ENCODE results near the gene TICAM1.

TICAM1 gene

DNA sequence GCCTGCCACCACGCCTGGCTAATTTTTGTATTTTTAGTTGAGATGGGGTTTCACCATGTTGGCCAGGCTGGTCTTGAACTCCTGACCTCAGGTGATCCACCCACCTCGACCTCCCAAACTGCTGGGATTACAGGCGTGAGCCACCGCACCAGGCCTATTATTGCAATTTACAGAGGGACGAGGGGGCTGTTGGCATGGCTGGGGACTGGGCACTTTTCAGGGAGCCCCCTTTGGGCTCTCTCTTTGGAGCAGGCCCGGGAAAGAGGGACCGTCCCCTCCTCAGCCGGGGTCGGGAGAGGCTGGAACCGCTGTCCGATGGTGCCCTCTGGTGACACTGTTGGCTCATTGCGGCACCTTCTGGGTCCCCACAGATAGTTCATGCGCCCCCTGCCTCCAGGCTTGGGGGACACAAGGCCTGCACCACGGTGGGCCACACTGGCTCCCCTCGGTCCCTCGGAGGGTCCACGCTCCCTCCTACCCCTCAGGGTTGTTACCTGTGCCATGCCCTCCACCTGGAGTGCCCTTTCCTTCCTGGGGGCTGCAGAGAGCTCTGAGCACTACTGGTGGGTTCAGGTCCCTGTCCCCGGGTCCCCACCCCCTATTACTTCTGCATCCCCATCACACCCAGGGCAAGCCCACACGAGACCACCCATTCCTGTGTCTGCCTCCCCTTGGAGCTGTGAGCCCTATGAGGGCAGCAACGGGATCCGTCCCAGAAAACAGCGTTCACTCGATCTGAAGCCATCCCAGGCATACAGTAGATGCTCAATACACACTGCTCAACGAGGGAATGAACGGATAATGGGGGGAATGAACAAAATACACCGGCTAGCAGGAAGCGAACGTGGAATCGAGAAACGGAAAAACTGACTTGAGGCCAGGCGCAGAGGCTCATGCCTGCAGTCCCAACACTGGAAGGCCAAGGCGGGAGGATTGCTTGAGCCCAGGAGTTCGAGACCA, 27.5 kb downstream of the TICAM1 start:
- peak overlapping the region; percentile 6; the same call in 1 of the 2 replicates for H3K4me2 ChIP-seq (ENCODE audit: insufficient read depth, low read length)
- H4K20me1 ChIP-seq (ENCODE audit: insufficient read depth, low read length) = 0 out of 2 replicates have a peak, but pooled peaks cover 5% of the 10 kb centered on the region
- peak; percentile 80 for DNase-seq
- no peaks in the 10 kb centered on the region for H3K27me3 ChIP-seq (ENCODE audit: insufficient read depth, low read length, poor library complexity)
- no peak overlapping the region for H3K9ac ChIP-seq (ENCODE audit: low read depth, low read length)
- peak; percentile 90 for ATAC-seq (ENCODE audit: insufficient read depth, low read depth)
- no peak overlapping the region for H3K27ac ChIP-seq (ENCODE audit: low read length)
- H3K36me3 ChIP-seq (ENCODE audit: insufficient read depth, low read length) = no peaks in the 10 kb centered on the region
- no peaks in the 10 kb centered on the region for H3K9me3 ChIP-seq (ENCODE audit: insufficient read depth, low read length, severe bottlenecking)
- TF ChIP-seq EZH2 (IDR thresholded peaks at IDR 0.05; ENCODE audit: borderline replicate concordance, low read depth, low read length, severe bottlenecking) = no peak
- TF ChIP-seq, protein P1, sequence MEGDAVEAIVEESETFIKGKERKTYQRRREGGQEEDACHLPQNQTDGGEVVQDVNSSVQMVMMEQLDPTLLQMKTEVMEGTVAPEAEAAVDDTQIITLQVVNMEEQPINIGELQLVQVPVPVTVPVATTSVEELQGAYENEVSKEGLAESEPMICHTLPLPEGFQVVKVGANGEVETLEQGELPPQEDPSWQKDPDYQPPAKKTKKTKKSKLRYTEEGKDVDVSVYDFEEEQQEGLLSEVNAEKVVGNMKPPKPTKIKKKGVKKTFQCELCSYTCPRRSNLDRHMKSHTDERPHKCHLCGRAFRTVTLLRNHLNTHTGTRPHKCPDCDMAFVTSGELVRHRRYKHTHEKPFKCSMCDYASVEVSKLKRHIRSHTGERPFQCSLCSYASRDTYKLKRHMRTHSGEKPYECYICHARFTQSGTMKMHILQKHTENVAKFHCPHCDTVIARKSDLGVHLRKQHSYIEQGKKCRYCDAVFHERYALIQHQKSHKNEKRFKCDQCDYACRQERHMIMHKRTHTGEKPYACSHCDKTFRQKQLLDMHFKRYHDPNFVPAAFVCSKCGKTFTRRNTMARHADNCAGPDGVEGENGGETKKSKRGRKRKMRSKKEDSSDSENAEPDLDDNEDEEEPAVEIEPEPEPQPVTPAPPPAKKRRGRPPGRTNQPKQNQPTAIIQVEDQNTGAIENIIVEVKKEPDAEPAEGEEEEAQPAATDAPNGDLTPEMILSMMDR (IDR thresholded peaks at IDR 0.05; ENCODE audit: borderline replicate concordance, extremely low read depth, low read length, poor library complexity, severe bottlenecking) = peak; percentile 96
- H2AFZ ChIP-seq (ENCODE audit: low read depth, low read length) = 0 out of 2 replicates have a peak overlapping the region, but pooled peaks have one; percentile 22
- H3K79me2 ChIP-seq (ENCODE audit: insufficient read depth, low read length) = no peaks in the 10 kb centered on the region
- no peak overlapping the region for H3K4me3 ChIP-seq (ENCODE audit: low read depth in 1 of 2, low read length in 2 of 2)
- no peaks in the 10 kb centered on the region for H3K4me1 ChIP-seq (ENCODE audit: insufficient read depth, low read length)

DNA sequence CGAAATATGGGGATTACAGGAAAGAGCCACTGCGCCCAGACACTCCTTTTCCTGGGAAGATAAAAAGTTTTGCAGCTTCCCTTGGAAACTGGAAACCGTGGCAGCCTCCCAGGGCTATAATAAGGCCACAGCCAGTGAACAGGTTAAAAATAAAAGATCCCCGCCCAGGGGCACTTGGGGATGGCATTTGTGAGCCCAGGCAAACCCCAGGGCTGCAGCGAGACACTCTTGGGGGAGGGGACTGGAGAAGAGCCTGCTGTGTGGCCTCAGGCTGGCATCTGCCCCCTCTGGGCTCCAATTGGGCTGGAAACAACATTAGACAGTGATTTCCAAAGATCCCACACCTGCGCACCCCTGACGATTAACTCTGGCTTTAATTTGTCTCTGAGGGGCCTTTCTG, 28.8 kb downstream of the TICAM1 start:
- no peak overlapping the region for H3K4me3 ChIP-seq (ENCODE audit: low read depth in 1 of 2, low read length in 2 of 2)
- DNase-seq (no peak), ATAC-seq (ENCODE audit: insufficient read depth, low read depth) (no peak)
- H3K36me3 ChIP-seq (ENCODE audit: insufficient read depth, low read length) = peaks cover under 1% of the 10 kb centered on the region; the same call in 1 of the 2 replicates
- H4K20me1 ChIP-seq (ENCODE audit: insufficient read depth, low read length) = peaks cover 9% of the 10 kb centered on the region
- H3K27ac ChIP-seq (ENCODE audit: low read length) = no peak overlapping the region
- no peaks in the 10 kb centered on the region for H3K4me1 ChIP-seq (ENCODE audit: insufficient read depth, low read length)
- TF ChIP-seq, protein P1 (IDR thresholded peaks at IDR 0.05; ENCODE audit: borderline replicate concordance, extremely low read depth, low read length, poor library complexity, severe bottlenecking) = no peak
- no peak for TF ChIP-seq EZH2 (IDR thresholded peaks at IDR 0.05; ENCODE audit: borderline replicate concordance, low read depth, low read length, severe bottlenecking)
- H2AFZ ChIP-seq (ENCODE audit: low read depth, low read length) = no peak overlapping the region
- no peaks in the 10 kb centered on the region for H3K27me3 ChIP-seq (ENCODE audit: insufficient read depth, low read length, poor library complexity)
- H3K4me2 ChIP-seq (ENCODE audit: insufficient read depth, low read length) = no peak overlapping the region
- no peaks in the 10 kb centered on the region for H3K79me2 ChIP-seq (ENCODE audit: insufficient read depth, low read length)
- H3K9ac ChIP-seq (ENCODE audit: low read depth, low read length) = no peak overlapping the region
- H3K9me3 ChIP-seq (ENCODE audit: insufficient read depth, low read length, severe bottlenecking) = no peaks in the 10 kb centered on the region

GRCh38 chr19:4801085-4801619, 30.4 kb downstream of the TICAM1 start:
- ATAC-seq (ENCODE audit: insufficient read depth, low read depth) = no peak
- Histone ChIP-seq H2AFZ (ENCODE audit: low read depth, low read length) (no peak overlapping the region), H3K27ac (ENCODE audit: low read length) (no peak overlapping the region), H3K79me2 (ENCODE audit: insufficient read depth, low read length) (peaks cover 7% of the 10 kb centered on the region), H3K36me3 (ENCODE audit: insufficient read depth, low read length) (peaks cover 12% of the 10 kb centered on the region), H3K9ac (ENCODE audit: low read depth, low read length) (no peak overlapping the region), H3K9me3 (ENCODE audit: insufficient read depth, low read length, severe bottlenecking) (no peaks in the 10 kb centered on the region), H3K4me3 (ENCODE audit: low read depth in 1 of 2, low read length in 2 of 2) (no peak overlapping the region), H4K20me1 (ENCODE audit: insufficient read depth, low read length) (peaks cover 16% of the 10 kb centered on the region), H3K27me3 (ENCODE audit: insufficient read depth, low read length, poor library complexity) (no peaks in the 10 kb centered on the region), H3K4me2 (ENCODE audit: insufficient read depth, low read length) (no peak overlapping the region), H3K4me1 (ENCODE audit: insufficient read depth, low read length) (no peaks in the 10 kb centered on the region)
- no peak for TF ChIP-seq EZH2 (IDR thresholded peaks at IDR 0.05; ENCODE audit: borderline replicate concordance, low read depth, low read length, severe bottlenecking)
- TF ChIP-seq, protein P1 (IDR thresholded peaks at IDR 0.05; ENCODE audit: borderline replicate concordance, extremely low read depth, low read length, poor library complexity, severe bottlenecking) = no peak
- no peak for DNase-seq
